Cardiac ventricle fibroblast (primary cell): ENCODE measurements around the gene EFHD2. TPM values are rescaled to one million over a fixed set of nuclear protein-coding genes. Genes with fewer than 3 reads are reported as not detected.

ENCODE experiments used
- total RNA-seq: library from RNA; depleted of rRNA; stranded (reverse); fragments of >200 nt; gene quantifications from 2 replicates; pipeline ENCODE4 v1.2.3, GENCODE V29; 2015

The EFHD2 gene
- total RNA-seq, result 11.2 and 14.4 TPM in 2 replicates

DNA sequence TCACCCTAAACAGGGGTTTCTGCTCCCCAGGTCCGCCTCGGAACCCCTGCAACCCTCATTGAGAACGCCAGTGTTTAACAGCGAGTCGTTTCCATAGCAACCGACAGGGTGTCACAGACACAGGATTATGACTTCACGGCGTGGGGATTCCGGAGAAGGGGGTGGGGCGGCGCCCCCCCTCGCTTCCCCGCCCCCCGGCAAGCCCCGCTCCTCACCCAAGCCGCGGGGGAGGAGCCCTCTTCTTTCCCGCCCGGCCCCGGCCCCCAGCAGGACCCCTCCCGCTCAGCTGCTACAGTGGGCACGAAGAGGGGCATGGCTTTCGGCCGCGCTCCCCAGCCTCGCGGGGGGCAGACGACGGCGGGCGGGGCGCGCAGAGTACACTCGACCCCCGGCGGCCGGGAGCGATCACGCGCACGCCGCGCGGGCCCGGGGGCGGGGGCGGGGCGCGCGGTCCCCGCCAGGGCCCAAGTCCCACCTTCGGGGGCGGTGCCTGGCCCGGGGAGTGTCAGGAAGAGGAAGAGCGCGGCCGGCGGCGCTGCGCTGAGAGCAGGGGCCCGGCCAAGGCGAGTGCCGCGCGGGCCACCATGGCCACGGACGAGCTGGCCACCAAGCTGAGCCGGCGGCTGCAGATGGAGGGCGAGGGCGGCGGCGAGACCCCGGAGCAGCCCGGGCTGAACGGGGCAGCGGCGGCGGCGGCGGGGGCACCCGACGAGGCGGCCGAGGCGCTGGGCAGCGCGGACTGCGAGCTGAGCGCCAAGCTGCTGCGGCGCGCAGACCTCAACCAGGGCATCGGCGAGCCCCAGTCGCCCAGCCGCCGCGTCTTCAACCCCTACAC is at the start of gene EFHD2:
Gene EFHD2 (plus strand): TSS at position 501 of the 835 bp plus-strand sequence. CDS start 84 bp downstream, at position 585.

GRCh38 chr1:15456313-15456954 is 46.7 kb downstream of the EFHD2 start, which contains the start of gene CELA2A:
Gene CELA2A, plus strand, starts transcription at chr1:15456732. Its CDS starts 22 bp downstream, at chr1:15456754.

GRCh38 chr1:15475752-15476314 is 66.1 kb downstream of the EFHD2 start, which contains the start of gene CELA2B:
Gene CELA2B, plus strand, starts transcription at chr1:15476104. Its CDS starts 22 bp downstream, at chr1:15476126.

Other genes starting within 250 kb of the EFHD2 start
- gene FHAD1, start 162.7 kb upstream of the EFHD2 start, total RNA-seq, result 0.31 and 1.5 TPM in 2 replicates
- not detected in 2 replicates for gene CTRC, start 28.6 kb downstream of the EFHD2 start, total RNA-seq
- gene CELA2A, start 46.8 kb downstream of the EFHD2 start, total RNA-seq, result not detected in 2 replicates
- gene CELA2B, start 66.2 kb downstream of the EFHD2 start, total RNA-seq, result not detected in 2 replicates
- 3.5 and 4.5 TPM in 2 replicates for gene CASP9, start 114.3 kb downstream of the EFHD2 start, total RNA-seq
- gene DNAJC16, start 117.0 kb downstream of the EFHD2 start, total RNA-seq, result 9.8 and 14.2 TPM in 2 replicates
- gene AGMAT, start 175.2 kb downstream of the EFHD2 start, total RNA-seq, result 0.31 and 0.39 TPM in 2 replicates
- 13.5 and 13.8 TPM in 2 replicates for gene DDI2, start 207.6 kb downstream of the EFHD2 start, total RNA-seq